Measurements from ENCODE around the gene PCSK7. TPM values are rescaled to one million over a fixed set of nuclear protein-coding genes. Genes with fewer than 3 reads are reported as not detected.

Gene PCSK7
- total RNA-seq, 1 donor: 96.1 TPM

- H3K9me3 ChIP-seq (ENCODE audit: low read depth, low read length): no peaks in the 10 kb centered on the region
- H3K4me1 ChIP-seq (ENCODE audit: insufficient read depth, low read length): no peaks in the 10 kb centered on the region
- no peaks in the 10 kb centered on the region for H3K27me3 ChIP-seq (ENCODE audit: insufficient read depth, low read length)
Observed at GRCh38 chr11:117251506-117251905, 19.6 kb upstream of the PCSK7 start.

GRCh38 chr11:117249571-117249970, 17.7 kb upstream of the PCSK7 start:
- no peaks in the 10 kb centered on the region for H3K4me1 ChIP-seq (ENCODE audit: insufficient read depth, low read length)
- no peak overlapping the region for H3K4me3 ChIP-seq (ENCODE audit: low read length)
- no peaks in the 10 kb centered on the region for H3K9me3 ChIP-seq (ENCODE audit: low read depth, low read length)
- no peaks in the 10 kb centered on the region for H3K27me3 ChIP-seq (ENCODE audit: insufficient read depth, low read length)

More at GRCh38 chr11:117251506-117251905, 19.6 kb upstream of the PCSK7 start:
- no peak overlapping the region for H3K4me3 ChIP-seq (ENCODE audit: low read length)

- Histone ChIP-seq H3K4me1 (ENCODE audit: insufficient read depth, low read length) (no peaks in the 10 kb centered on the region), H3K9me3 (ENCODE audit: low read depth, low read length) (no peaks in the 10 kb centered on the region), H3K4me3 (ENCODE audit: low read length) (no peak overlapping the region), H3K27me3 (ENCODE audit: insufficient read depth, low read length) (no peaks in the 10 kb centered on the region)
Observed at GRCh38 chr11:117248341-117248740, 16.5 kb upstream of the PCSK7 start.

- Histone ChIP-seq H3K4me3 (ENCODE audit: low read length) (no peak overlapping the region), H3K27me3 (ENCODE audit: insufficient read depth, low read length) (no peaks in the 10 kb centered on the region), H3K9me3 (ENCODE audit: low read depth, low read length) (no peaks in the 10 kb centered on the region), H3K4me1 (ENCODE audit: insufficient read depth, low read length) (no peaks in the 10 kb centered on the region)
Observed at GRCh38 chr11:117239295-117239694, 7.4 kb upstream of the PCSK7 start.

GRCh38 chr11:117238221-117238620, 6.3 kb upstream of the PCSK7 start:
- H3K27me3 ChIP-seq (ENCODE audit: insufficient read depth, low read length): no peaks in the 10 kb centered on the region
- H3K4me3 ChIP-seq (ENCODE audit: low read length): no peak overlapping the region
- no peaks in the 10 kb centered on the region for H3K9me3 ChIP-seq (ENCODE audit: low read depth, low read length)
- H3K4me1 ChIP-seq (ENCODE audit: insufficient read depth, low read length): peaks cover 5% of the 10 kb centered on the region

GRCh38 chr11:117232911-117233409, 1.1 kb upstream of the PCSK7 start:
- Histone ChIP-seq H3K9me3 (ENCODE audit: low read depth, low read length) (no peaks in the 10 kb centered on the region), H3K27me3 (ENCODE audit: insufficient read depth, low read length) (no peaks in the 10 kb centered on the region), H3K4me3 (ENCODE audit: low read length) (peak overlapping the region; percentile 47)

GRCh38 chr11:117232092-117232878, 412 bp upstream of the PCSK7 start, which contains the start of gene RNF214:
Gene RNF214 (plus strand): TSS chr11:117232671. CDS start chr11:117234273, 1,602 bp downstream.
- Histone ChIP-seq H3K9me3 (ENCODE audit: low read depth, low read length) (no peaks in the 10 kb centered on the region), H3K27me3 (ENCODE audit: insufficient read depth, low read length) (no peaks in the 10 kb centered on the region), H3K4me3 (ENCODE audit: low read length) (peak within 1 kb of the TSS; percentile 95), H3K4me1 (ENCODE audit: insufficient read depth, low read length) (peaks cover 37% of the 10 kb centered on the region)

More at GRCh38 chr11:117232911-117233409, 1.1 kb upstream of the PCSK7 start:
- peaks cover 37% of the 10 kb centered on the region for H3K4me1 ChIP-seq (ENCODE audit: insufficient read depth, low read length)

- Histone ChIP-seq H3K27me3 (ENCODE audit: insufficient read depth, low read length) (no peaks in the 10 kb centered on the region), H3K9me3 (ENCODE audit: low read depth, low read length) (no peaks in the 10 kb centered on the region), H3K4me1 (ENCODE audit: insufficient read depth, low read length) (peaks cover 44% of the 10 kb centered on the region), H3K4me3 (ENCODE audit: low read length) (peak overlapping the region; percentile 95)
Observed at GRCh38 chr11:117230999-117231841, 653 bp downstream of the PCSK7 start.

GRCh38 chr11:117230286-117230961, 1.4 kb downstream of the PCSK7 start:
- no peaks in the 10 kb centered on the region for H3K9me3 ChIP-seq (ENCODE audit: low read depth, low read length)
- peaks cover 46% of the 10 kb centered on the region for H3K4me1 ChIP-seq (ENCODE audit: insufficient read depth, low read length)
- H3K4me3 ChIP-seq (ENCODE audit: low read length): peak overlapping the region; percentile 95
- H3K27me3 ChIP-seq (ENCODE audit: insufficient read depth, low read length): no peaks in the 10 kb centered on the region

- peak overlapping the region; percentile 2 for H3K4me3 ChIP-seq (ENCODE audit: low read length)
Observed at GRCh38 chr11:117229931-117230285, 2.0 kb downstream of the PCSK7 start.

GRCh38 chr11:117229411-117229810, 2.5 kb downstream of the PCSK7 start:
- peaks cover 46% of the 10 kb centered on the region for H3K4me1 ChIP-seq (ENCODE audit: insufficient read depth, low read length)
- H3K9me3 ChIP-seq (ENCODE audit: low read depth, low read length): no peaks in the 10 kb centered on the region
- H3K27me3 ChIP-seq (ENCODE audit: insufficient read depth, low read length): no peaks in the 10 kb centered on the region
- H3K4me3 ChIP-seq (ENCODE audit: low read length): no peak overlapping the region

More at GRCh38 chr11:117229931-117230285, 2.0 kb downstream of the PCSK7 start:
- Histone ChIP-seq H3K27me3 (ENCODE audit: insufficient read depth, low read length) (no peaks in the 10 kb centered on the region), H3K4me1 (ENCODE audit: insufficient read depth, low read length) (peaks cover 46% of the 10 kb centered on the region), H3K9me3 (ENCODE audit: low read depth, low read length) (no peaks in the 10 kb centered on the region)

GRCh38 chr11:117228091-117228490, 3.8 kb downstream of the PCSK7 start:
- H3K4me1 ChIP-seq (ENCODE audit: insufficient read depth, low read length): peaks cover 40% of the 10 kb centered on the region
- H3K9me3 ChIP-seq (ENCODE audit: low read depth, low read length): no peaks in the 10 kb centered on the region
- no peaks in the 10 kb centered on the region for H3K27me3 ChIP-seq (ENCODE audit: insufficient read depth, low read length)
- no peak overlapping the region for H3K4me3 ChIP-seq (ENCODE audit: low read length)

GRCh38 chr11:117226388-117227385, 5.2 kb downstream of the PCSK7 start:
- H3K9me3 ChIP-seq (ENCODE audit: low read depth, low read length): no peaks in the 10 kb centered on the region
- H3K27me3 ChIP-seq (ENCODE audit: insufficient read depth, low read length): no peaks in the 10 kb centered on the region
- no peak overlapping the region for H3K4me3 ChIP-seq (ENCODE audit: low read length)
- peaks cover 37% of the 10 kb centered on the region for H3K4me1 ChIP-seq (ENCODE audit: insufficient read depth, low read length)

Data from mononuclear cell (primary cell).